Skeletal muscle satellite cell (primary cell): ENCODE data around the gene PPP2R2B.
"Not testable (repeated sequence)": the region's sequence is repeated elsewhere in the genome, so short reads cannot be mapped to it uniquely, and the experiment has no call there.

Experiments
- H3K27me3 ChIP-seq: 2 replicates; pipeline ENCODE4 v1.7.0; 2013; ENCODE audit warnings: low read length; ENCODE audit not compliant: control insufficient read depth, insufficient read depth
- H3K36me3 ChIP-seq: 2 replicates; pipeline ENCODE4 v1.7.0; 2013; ENCODE audit warnings: mild to moderate bottlenecking, control low read depth, low read length; ENCODE audit not compliant: insufficient read depth
- H3K4me1 ChIP-seq: 2 replicates; pipeline ENCODE4 v1.7.0; 2013; ENCODE audit warnings: low read length; ENCODE audit not compliant: control insufficient read depth, insufficient read depth
- H3K4me2 ChIP-seq: 2 replicates; pipeline ENCODE4 v1.7.0; 2013; ENCODE audit warnings: mild to moderate bottlenecking, low read length
- H3K4me3 ChIP-seq: 2 replicates; pipeline ENCODE4 v1.7.0; 2013; ENCODE audit warnings: low read length
- H3K9ac ChIP-seq: 2 replicates; pipeline ENCODE4 v1.7.0; 2013; ENCODE audit warnings: mild to moderate bottlenecking, low read depth, low read length, moderate library complexity
- H3K9me3 ChIP-seq: replicated peaks from 2 replicates; pipeline ENCODE4 v1.7.0; 2013; ENCODE audit warnings: mild to moderate bottlenecking, control low read depth, low read length

PPP2R2B gene

GRCh38 chr5:146582051-146582596 is 296.4 kb downstream of the PPP2R2B start:
- Histone ChIP-seq H3K9me3 (no peaks in the 10 kb centered on the region), H3K9ac (no peak overlapping the region), H3K4me1 (no peaks in the 10 kb centered on the region), H3K27me3 (peaks cover 3% of the 10 kb centered on the region), H3K4me2 (no peak overlapping the region), H3K4me3 (no peak overlapping the region), H3K36me3 (no peaks in the 10 kb centered on the region)

GRCh38 chr5:146580237-146580636 is 298.3 kb downstream of the PPP2R2B start:
- Histone ChIP-seq H3K4me1 (no peaks in the 10 kb centered on the region), H3K36me3 (no peaks in the 10 kb centered on the region), H3K27me3 (peaks cover 3% of the 10 kb centered on the region)

DNA sequence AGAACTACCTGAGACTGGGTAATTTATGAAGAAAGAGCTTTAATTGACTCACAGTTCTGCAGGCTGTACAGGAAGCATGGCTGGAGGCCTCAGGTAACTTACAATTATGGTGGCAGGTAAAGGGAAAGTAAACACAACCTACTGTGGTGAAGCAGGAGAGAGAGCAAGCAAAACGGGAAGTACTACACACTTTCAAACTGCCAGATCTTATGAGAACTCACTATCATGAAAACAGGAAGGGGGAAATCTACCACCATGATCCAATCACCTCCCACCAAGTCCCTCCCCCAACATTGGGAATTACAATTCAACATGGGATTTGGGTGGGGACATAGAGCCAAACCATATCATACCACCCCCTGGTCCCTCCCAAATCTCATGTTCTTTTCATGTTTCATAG is 303.8 kb downstream of the PPP2R2B start:
- Histone ChIP-seq H3K9me3 (no peaks in the 10 kb centered on the region), H3K4me2 (no peak overlapping the region), H3K4me1 (no peaks in the 10 kb centered on the region), H3K36me3 (no peaks in the 10 kb centered on the region), H3K27me3 (peaks cover 3% of the 10 kb centered on the region), H3K4me3 (no peak overlapping the region), H3K9ac (no peak overlapping the region)

More at GRCh38 chr5:146580237-146580636, 298.3 kb downstream of the PPP2R2B start:
- H3K4me3 ChIP-seq, result no peak overlapping the region
- H3K9me3 ChIP-seq, result no peaks in the 10 kb centered on the region
- no peak overlapping the region for H3K9ac ChIP-seq
- H3K4me2 ChIP-seq, result no peak overlapping the region

GRCh38 chr5:146568161-146568560 is 310.4 kb downstream of the PPP2R2B start:
- no peak overlapping the region for H3K4me2 ChIP-seq
- no peak overlapping the region for H3K4me3 ChIP-seq
- H3K9ac ChIP-seq, result no peak overlapping the region
- H3K9me3 ChIP-seq, result no peaks in the 10 kb centered on the region
- peaks cover 4% of the 10 kb centered on the region for H3K27me3 ChIP-seq
- H3K4me1 ChIP-seq, result no peaks in the 10 kb centered on the region
- H3K36me3 ChIP-seq, result no peaks in the 10 kb centered on the region

DNA sequence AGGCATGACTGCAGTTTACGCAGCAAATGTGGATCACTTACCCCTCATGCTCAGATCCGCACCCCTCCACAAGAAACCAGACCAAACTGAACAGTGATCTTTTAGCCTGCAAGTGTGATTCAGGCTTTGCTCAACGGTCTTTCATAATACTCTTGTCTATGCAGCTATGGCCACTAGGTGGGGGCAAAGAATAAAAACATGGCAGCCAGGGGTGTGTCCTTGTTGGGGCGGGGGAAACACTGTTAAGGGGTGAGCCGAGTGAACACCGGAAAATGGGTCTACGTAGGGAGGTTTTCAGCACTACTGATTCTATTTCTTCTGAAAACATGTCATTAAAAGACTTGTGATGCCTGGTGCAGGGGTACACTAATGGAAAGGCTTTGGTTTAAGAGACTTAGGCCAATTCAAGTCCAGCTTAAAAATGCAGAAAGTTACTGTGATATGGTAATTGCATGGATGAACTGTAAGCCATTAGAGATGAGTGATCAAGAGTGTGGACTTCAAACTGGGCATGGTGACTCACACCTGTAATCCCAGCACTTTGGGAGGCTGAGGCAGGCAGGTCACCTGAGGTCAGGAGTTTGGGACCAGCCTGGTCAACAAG is 312.7 kb downstream of the PPP2R2B start:
- H3K4me1 ChIP-seq, result peaks cover 5% of the 10 kb centered on the region
- peaks cover 4% of the 10 kb centered on the region for H3K27me3 ChIP-seq
- no peaks in the 10 kb centered on the region for H3K36me3 ChIP-seq
- H3K9ac ChIP-seq, result no peak overlapping the region
- no peak overlapping the region for H3K4me2 ChIP-seq
- no peak overlapping the region for H3K4me3 ChIP-seq
- no peaks in the 10 kb centered on the region for H3K9me3 ChIP-seq

DNA sequence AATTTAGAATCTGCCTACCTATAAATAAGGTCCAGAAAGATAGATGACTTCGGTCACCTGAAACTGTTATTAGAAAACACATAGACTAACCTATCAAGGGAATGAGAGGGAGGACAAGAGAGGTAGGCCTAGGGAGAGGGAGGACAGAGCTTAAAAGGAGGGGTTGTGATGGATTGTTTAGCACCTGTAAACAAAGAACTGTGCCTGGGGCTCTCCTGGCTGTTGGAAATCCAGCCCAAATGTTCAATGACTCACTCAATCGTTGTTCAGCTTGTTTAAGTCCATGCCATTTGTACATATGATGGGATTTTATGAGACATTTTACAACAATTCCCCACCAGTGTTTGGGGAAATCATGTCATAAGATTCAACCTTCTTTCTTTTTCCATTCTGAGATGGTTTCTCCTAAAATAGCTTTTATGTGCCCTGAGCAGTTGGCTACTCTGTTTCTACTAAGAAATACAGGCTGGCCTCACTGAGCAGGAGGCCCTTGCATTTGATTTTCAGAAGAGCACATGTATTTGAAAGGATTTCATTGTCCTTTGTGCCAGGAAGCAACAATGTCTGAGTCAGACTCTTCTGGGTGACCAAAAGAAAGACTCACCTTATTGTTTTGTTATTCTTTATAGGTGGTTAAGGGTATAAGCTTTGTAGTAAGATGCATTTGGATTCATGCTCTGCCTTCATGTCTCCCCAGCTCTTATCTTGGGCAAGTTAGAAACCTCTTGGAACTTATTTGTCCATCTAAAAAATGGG is 314.4 kb downstream of the PPP2R2B start:
- H3K4me2 ChIP-seq, result no peak overlapping the region
- H3K9me3 ChIP-seq, result no peaks in the 10 kb centered on the region
- no peak overlapping the region for H3K4me3 ChIP-seq
- H3K36me3 ChIP-seq, result no peaks in the 10 kb centered on the region
- no peak overlapping the region for H3K9ac ChIP-seq
- H3K27me3 ChIP-seq, result peaks cover 4% of the 10 kb centered on the region
- H3K4me1 ChIP-seq, result peaks cover 10% of the 10 kb centered on the region

- no peaks in the 10 kb centered on the region for H3K9me3 ChIP-seq
- H3K9ac ChIP-seq, result no peak overlapping the region
- no peak overlapping the region for H3K4me2 ChIP-seq
- peaks cover 4% of the 10 kb centered on the region for H3K27me3 ChIP-seq
- H3K36me3 ChIP-seq, result no peaks in the 10 kb centered on the region
- H3K4me1 ChIP-seq, result peaks cover 10% of the 10 kb centered on the region
- no peak overlapping the region for H3K4me3 ChIP-seq
Measured at GRCh38 chr5:146562461-146562860, 316.1 kb downstream of the PPP2R2B start.

- no peak overlapping the region for H3K9ac ChIP-seq
- peaks cover 10% of the 10 kb centered on the region for H3K4me1 ChIP-seq
- no peaks in the 10 kb centered on the region for H3K36me3 ChIP-seq
- H3K27me3 ChIP-seq, result peaks cover 4% of the 10 kb centered on the region
- H3K4me2 ChIP-seq, result no peak overlapping the region
- no peak overlapping the region for H3K4me3 ChIP-seq
- H3K9me3 ChIP-seq, result no peaks in the 10 kb centered on the region
Measured at GRCh38 chr5:146561711-146562110, 316.8 kb downstream of the PPP2R2B start.

- H3K36me3 ChIP-seq, result no peaks in the 10 kb centered on the region
Measured at GRCh38 chr5:146560205-146560812, 318.2 kb downstream of the PPP2R2B start.

GRCh38 chr5:146556884-146557283 is 321.7 kb downstream of the PPP2R2B start:
- H3K4me2 ChIP-seq, H3K27me3 ChIP-seq, H3K9me3 ChIP-seq, H3K9ac ChIP-seq, H3K36me3 ChIP-seq, H3K4me3 ChIP-seq: not testable (repeated sequence)
- peaks cover 10% of the 10 kb centered on the region for H3K4me1 ChIP-seq

More at GRCh38 chr5:146560205-146560812, 318.2 kb downstream of the PPP2R2B start:
- H3K4me2 ChIP-seq, result no peak overlapping the region
- peaks cover 10% of the 10 kb centered on the region for H3K4me1 ChIP-seq
- peaks cover 4% of the 10 kb centered on the region for H3K27me3 ChIP-seq
- H3K9me3 ChIP-seq, result no peaks in the 10 kb centered on the region
- H3K4me3 ChIP-seq, result no peak overlapping the region
- H3K9ac ChIP-seq, result no peak overlapping the region

GRCh38 chr5:146553446-146553845 is 325.1 kb downstream of the PPP2R2B start:
- no peak overlapping the region for H3K9ac ChIP-seq
- H3K4me3 ChIP-seq, result no peak overlapping the region
- H3K36me3 ChIP-seq, result no peaks in the 10 kb centered on the region
- H3K4me1 ChIP-seq, result no peaks in the 10 kb centered on the region
- no peak overlapping the region for H3K4me2 ChIP-seq
- H3K9me3 ChIP-seq, result no peaks in the 10 kb centered on the region
- H3K27me3 ChIP-seq, result peaks cover 5% of the 10 kb centered on the region
